Uterus (tissue), 2 donors: ENCODE results near the gene CHRNA4.

Experiments used
- POLR2A ChIP-seq, 2 donors: fragments of 450-650 bp; IDR thresholded peaks; one replicate each; pipeline ENCODE4 v1.6.1; 2016; ENCODE audit warnings: antibody characterized with exemption in 2 of 2, mild to moderate bottlenecking in 1 of 2, moderate library complexity in 1 of 2
- TF ChIP-seq, protein P1 (sequence below), 4 experiments: fragments of 200-600 bp in 2 of 4; fragments of 450-650 bp in 2 of 4; sonication (generic) in 2 of 4; IDR thresholded peaks; one replicate each; pipeline ENCODE4 v1.5.1; 2016 to 2019; ENCODE audit warnings: antibody characterized with exemption in 4 of 4, mild to moderate bottlenecking in 2 of 4, moderate library complexity in 1 of 4

DNA sequence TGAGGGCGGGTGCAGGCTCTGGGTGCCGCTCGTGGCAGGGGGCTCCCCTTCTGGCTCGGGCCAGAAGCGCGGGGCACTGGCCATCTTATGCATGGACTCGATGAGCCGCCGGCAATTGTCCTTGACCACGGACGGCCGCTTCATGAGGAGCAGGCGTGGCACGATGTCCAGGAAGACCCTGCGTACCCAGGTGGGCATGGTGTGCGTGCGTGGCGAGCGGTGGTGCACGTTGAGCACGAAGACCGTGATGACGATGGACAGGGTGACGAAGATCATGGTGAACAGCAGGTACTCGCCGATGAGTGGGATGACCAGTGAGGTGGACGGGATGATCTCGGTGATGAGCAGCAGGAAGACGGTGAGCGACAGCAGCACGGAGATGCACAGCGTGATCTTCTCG, 11.0 kb downstream of the CHRNA4 start:
- TF ChIP-seq, protein P1, sequence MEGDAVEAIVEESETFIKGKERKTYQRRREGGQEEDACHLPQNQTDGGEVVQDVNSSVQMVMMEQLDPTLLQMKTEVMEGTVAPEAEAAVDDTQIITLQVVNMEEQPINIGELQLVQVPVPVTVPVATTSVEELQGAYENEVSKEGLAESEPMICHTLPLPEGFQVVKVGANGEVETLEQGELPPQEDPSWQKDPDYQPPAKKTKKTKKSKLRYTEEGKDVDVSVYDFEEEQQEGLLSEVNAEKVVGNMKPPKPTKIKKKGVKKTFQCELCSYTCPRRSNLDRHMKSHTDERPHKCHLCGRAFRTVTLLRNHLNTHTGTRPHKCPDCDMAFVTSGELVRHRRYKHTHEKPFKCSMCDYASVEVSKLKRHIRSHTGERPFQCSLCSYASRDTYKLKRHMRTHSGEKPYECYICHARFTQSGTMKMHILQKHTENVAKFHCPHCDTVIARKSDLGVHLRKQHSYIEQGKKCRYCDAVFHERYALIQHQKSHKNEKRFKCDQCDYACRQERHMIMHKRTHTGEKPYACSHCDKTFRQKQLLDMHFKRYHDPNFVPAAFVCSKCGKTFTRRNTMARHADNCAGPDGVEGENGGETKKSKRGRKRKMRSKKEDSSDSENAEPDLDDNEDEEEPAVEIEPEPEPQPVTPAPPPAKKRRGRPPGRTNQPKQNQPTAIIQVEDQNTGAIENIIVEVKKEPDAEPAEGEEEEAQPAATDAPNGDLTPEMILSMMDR (IDR thresholded peaks at IDR 0.05), result no peak
- no peak for TF ChIP-seq POLR2A (IDR thresholded peaks at IDR 0.05)
